HEK293T (cell line): Measurements from ENCODE around the gene CBFA2T3.

ENCODE experiments used
- CTCF ChIA-PET: fragments of 350-600 bp; formaldehyde crosslinking; extraction: SDS; loops from one replicate; lab custom pipeline; 2021; ENCODE audit warnings: antibody characterized with exemption, inconsistent platforms; lab: Yijun Ruan, JAX
- POLR2A ChIA-PET: fragments of 350-600 bp; formaldehyde crosslinking; extraction: SDS; loops from one replicate; lab custom pipeline; 2020; ENCODE audit warnings: antibody characterized with exemption, inconsistent platforms; lab: Yijun Ruan, JAX
- DNase-seq: peaks from one replicate; pipeline ENCODE4 v3.0.0; 2012; ENCODE audit warnings: mixed read lengths; ENCODE audit errors: extremely low spot score
- ARNT ChIP-seq: fragments of 450-650 bp; IDR thresholded peaks from 2 replicates; pipeline ENCODE4 v1.6.1; 2017; ENCODE audit warnings: mild to moderate bottlenecking
- BHLHE40 ChIP-seq: fragments of 450-650 bp; IDR thresholded peaks from 2 replicates; pipeline ENCODE4 v1.6.1; 2016; ENCODE audit warnings: mild to moderate bottlenecking, moderate library complexity, borderline replicate concordance
- CTBP1 ChIP-seq: fragments of 450-650 bp; IDR thresholded peaks from 2 replicates; pipeline ENCODE4 v1.6.1; 2016; ENCODE audit warnings: borderline replicate concordance
- ELF4 ChIP-seq: fragments of 450-650 bp; IDR thresholded peaks from 2 replicates; pipeline ENCODE4 v1.6.1; 2017; ENCODE audit warnings: antibody characterized with exemption
- FOXA1 ChIP-seq: fragments of 450-650 bp; IDR thresholded peaks from 2 replicates; pipeline ENCODE4 v1.6.1; 2016; ENCODE audit warnings: mild to moderate bottlenecking
- FOXK2 ChIP-seq: fragments of 450-650 bp; IDR thresholded peaks from 2 replicates; pipeline ENCODE4 v1.6.1; 2016; ENCODE audit warnings: mild to moderate bottlenecking
- FOXM1 ChIP-seq: fragments of 450-650 bp; IDR thresholded peaks from 2 replicates; pipeline ENCODE4 v1.6.1; 2017; ENCODE audit warnings: mild to moderate bottlenecking, borderline replicate concordance
- HDGF ChIP-seq: fragments of 450-650 bp; IDR thresholded peaks from 2 replicates; pipeline ENCODE4 v1.6.1; 2017; ENCODE audit warnings: antibody characterized with exemption, borderline replicate concordance
- L3MBTL2 ChIP-seq: fragments of 450-650 bp; conservative IDR thresholded peaks from 2 replicates; pipeline ENCODE4 v1.6.1; 2016; ENCODE audit warnings: mild to moderate bottlenecking
- LEF1 ChIP-seq: fragments of 450-650 bp; IDR thresholded peaks from 2 replicates; pipeline ENCODE4 v1.6.1; 2017; ENCODE audit warnings: mild to moderate bottlenecking, borderline replicate concordance
- NFRKB ChIP-seq: fragments of 450-650 bp; IDR thresholded peaks from 2 replicates; pipeline ENCODE4 v1.6.1; 2016; ENCODE audit warnings: mild to moderate bottlenecking, moderate library complexity
- PKNOX1 ChIP-seq: fragments of 450-650 bp; IDR thresholded peaks from 2 replicates; pipeline ENCODE4 v1.6.1; 2016
- SP1 ChIP-seq: fragments of 450-650 bp; IDR thresholded peaks from 2 replicates; pipeline ENCODE4 v1.6.1; 2017
- SUZ12 ChIP-seq: fragments of 450-650 bp; IDR thresholded peaks from 2 replicates; pipeline ENCODE4 v1.6.1; 2016; ENCODE audit warnings: mild to moderate bottlenecking
- TARDBP ChIP-seq: fragments of 450-650 bp; IDR thresholded peaks from 2 replicates; pipeline ENCODE4 v1.6.1; 2016
- ZNF384 ChIP-seq: fragments of 450-650 bp; IDR thresholded peaks from 2 replicates; pipeline ENCODE4 v1.6.1; 2016

CBFA2T3 gene

GRCh38 chr16:88825146-88825545 is 151.9 kb downstream of the CBFA2T3 start:
- ChIA-PET POLR2A (no interaction called here), CTCF (no interaction called here)
- TF ChIP-seq LEF1 = no peak
- TF ChIP-seq TARDBP = no peak
- no peak for TF ChIP-seq L3MBTL2
- no peak for TF ChIP-seq ARNT
- no peak for TF ChIP-seq CTBP1
- TF ChIP-seq FOXM1 = no peak
- TF ChIP-seq FOXA1 = no peak
- no peak for TF ChIP-seq NFRKB
- no peak for TF ChIP-seq PKNOX1
- no peak for TF ChIP-seq BHLHE40
- no peak for TF ChIP-seq FOXK2
- no peak for TF ChIP-seq SP1
- TF ChIP-seq ZNF384 = no peak
- no peak for TF ChIP-seq ELF4
- TF ChIP-seq SUZ12 = no peak
- TF ChIP-seq HDGF = no peak

More at GRCh38 chr16:88825146-88825545, 151.9 kb downstream of the CBFA2T3 start:
- DNase-seq = no peak
